GM18907 (cell line): ENCODE data around the gene DIP2A.

ENCODE experiments used
- ATAC-seq: cut with Tn5 transposase; IDR thresholded peaks from one replicate; pipeline ENCODE4 v1.9.1; 2021; ENCODE audit warnings: mild to moderate bottlenecking, moderate library complexity; ENCODE audit not compliant: unreplicated experiment

DIP2A gene

DNA sequence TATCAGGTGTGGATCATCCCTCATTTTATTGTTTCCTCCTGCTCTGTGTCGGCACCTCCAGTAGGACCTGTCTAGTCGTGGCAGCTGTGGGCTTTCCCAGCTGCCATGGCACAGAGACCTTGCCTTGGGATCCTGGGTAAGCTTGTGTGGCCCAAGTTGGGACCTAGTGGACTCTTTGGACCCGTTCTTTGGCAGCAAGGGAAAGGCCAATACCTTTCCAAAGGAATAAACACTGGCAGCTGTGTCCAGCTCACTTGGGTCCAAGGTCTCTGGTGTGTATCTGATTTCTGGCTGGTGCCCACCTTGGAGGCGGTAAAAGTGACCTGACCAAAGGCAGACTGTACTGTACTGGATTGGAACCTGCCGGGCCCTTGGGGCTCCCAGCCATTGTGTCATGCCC lies 21.8 kb downstream of the DIP2A start:
- ATAC-seq: no peak

DNA sequence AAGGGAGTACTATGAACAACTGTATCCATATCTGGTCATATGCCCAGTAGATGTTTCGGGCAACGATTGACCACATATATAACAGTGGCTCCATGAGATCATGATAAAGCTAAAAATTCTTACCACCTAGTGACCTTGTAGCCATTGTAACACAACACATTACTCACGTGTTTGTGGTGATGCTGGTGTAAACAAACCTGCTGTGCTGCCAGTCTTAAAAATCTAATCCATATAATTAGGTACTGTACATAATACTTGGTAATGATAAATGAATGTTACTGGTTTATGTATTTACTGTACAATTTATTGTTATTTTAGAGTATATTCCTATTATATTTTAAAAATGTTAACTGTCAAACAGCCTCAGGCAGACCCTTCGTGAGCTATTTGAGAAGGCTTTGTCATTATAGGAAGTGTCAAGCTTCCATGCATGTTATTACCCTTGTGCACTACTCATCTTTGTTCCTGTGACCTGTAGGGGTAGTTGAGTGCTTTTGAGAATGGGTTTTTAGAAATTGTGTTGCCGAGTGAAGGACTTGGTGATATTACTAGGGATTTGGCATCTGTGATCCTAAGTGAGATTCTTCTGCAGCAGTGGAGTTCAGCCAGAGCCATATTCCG lies 23.6 kb downstream of the DIP2A start:
- ATAC-seq: no peak

DNA sequence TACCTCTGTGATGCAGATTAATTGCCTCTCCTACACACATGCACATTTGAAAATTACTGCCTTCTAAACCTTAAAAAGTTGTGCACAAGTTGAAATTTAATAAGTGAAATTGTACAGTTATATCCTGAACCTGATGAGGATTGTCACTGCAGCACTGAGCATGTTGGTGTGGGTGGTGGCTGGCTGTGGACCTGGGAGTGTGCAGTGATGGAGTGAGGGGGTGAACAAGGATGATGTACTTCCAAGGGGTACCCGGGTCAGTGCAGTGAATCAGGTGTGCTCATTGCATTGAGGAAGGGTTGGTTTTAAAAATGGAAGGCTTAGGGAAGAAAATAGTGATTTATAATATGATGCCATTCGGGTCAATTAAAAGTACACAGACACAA lies 24.1 kb downstream of the DIP2A start:
- ATAC-seq: no peak

GRCh38 chr21:46483300-46484295 lies 24.9 kb downstream of the DIP2A start:
- no peak for ATAC-seq

DNA sequence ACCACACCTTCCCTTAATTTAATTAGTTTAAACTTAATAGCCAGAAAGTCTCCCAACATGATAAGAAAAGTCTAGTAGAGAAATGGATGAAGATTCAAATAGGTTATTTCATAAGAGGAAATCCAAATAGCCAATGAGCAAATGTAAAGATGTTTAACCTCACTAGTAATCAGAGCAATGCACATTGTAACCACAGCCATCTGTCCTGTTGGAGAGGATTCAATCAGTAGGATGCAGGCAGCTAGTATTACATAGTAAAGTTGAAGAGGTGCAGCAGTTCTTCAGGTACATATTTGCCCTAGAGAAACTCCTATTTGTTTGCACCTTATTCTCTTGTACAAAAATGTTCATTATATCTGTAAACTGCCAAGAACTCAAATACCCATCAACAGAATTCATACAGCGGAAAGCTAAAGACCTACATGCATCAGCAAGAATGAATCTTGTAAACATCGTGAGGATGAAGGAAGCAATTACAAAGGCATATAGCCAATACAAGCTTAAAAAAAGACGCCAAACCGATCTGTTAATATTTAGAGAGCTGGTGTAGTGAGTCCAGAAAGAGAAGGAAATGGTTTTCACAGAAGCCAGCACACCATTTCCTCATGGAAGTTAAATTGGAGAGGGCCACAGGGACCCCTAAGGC lies 27.9 kb downstream of the DIP2A start:
- ATAC-seq: no peak

GRCh38 chr21:46489162-46489663 lies 30.5 kb downstream of the DIP2A start:
- ATAC-seq: no peak

- no peak for ATAC-seq
Measured at GRCh38 chr21:46489800-46490199, 31.1 kb downstream of the DIP2A start.

GRCh38 chr21:46491553-46491952 lies 32.9 kb downstream of the DIP2A start:
- ATAC-seq: no peak

- ATAC-seq: no peak
Measured at GRCh38 chr21:46492851-46493250, 34.2 kb downstream of the DIP2A start.

DNA sequence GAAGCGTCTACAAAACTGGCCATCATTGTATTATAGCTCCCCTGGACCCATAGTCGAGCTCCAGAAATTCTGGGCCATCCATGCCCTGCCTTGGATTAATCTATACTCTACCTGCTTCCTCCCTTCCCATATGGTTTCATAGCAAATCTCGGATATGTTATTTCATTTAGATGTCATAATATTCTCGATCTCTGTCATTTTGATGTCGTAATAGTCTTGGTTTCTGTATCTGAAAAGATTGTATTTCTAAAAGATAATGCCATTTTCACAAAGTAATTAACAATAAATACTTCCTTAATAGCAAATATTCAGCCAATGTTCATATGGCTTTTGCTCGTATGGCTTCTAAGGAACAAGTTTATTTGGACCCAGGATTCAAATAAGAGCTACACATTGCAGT lies 35.1 kb downstream of the DIP2A start:
- no peak for ATAC-seq

GRCh38 chr21:46498335-46499050 lies 39.8 kb downstream of the DIP2A start:
- no peak for ATAC-seq

DNA sequence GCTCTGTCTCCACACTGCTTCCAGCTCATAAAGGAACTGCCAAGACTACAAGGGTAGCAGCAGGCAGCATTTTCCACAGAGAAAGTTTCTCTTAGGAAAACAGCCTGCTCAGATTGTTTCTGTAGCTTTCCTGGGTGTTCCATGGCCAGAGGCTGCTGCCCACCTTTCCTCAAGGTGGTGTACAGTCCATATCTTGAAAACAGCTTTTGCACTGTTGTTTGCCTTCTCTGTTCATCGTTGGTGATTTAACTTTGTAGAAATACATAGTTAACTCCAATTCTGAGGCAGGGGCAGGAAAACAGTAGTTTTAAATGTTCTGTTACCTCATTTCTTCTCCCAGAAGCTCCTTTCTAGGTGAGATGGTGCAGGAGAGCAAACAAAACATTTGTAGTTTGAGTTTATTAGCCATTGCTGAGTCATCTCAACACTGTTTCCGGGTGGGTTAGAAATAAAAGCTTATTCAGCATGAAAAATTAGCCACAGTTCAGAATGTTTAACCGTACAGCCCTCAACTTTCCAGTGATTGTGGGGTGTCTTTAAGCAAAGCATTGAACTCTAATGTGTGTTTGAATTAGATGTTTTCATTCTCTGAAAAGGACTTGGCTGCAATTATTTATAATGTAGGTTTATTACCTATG lies 41.7 kb downstream of the DIP2A start:
- no peak for ATAC-seq

DNA sequence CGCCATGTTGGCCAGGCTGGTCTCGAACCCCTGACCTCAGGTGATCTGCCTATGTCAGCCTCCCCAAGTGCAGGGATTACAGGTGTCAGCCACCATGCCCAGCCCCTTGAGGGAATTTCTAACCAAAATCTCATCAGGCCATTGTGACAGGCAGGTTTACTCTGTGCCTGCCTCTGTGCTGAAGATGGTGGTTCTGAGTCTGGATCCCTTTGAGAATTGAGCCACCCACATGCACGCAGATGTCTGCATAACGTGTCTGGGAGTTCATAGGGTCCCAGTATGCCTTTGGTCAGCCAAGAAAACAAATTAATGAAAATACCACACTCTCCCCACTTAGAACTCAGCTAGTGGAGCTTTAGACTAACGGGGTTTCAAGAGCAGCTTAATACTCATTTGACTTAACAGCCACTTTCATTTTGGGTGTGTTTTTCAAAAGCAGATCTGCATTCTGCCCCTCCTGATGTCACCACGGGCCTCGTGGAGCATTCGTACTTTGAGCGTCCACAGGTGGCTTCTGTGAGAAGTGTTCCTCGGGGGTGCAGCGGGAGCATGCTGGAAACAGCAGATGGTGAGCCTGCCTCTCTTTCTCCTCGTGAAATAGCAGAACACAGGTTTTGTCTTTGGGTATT lies 45.3 kb downstream of the DIP2A start:
- no peak for ATAC-seq

DNA sequence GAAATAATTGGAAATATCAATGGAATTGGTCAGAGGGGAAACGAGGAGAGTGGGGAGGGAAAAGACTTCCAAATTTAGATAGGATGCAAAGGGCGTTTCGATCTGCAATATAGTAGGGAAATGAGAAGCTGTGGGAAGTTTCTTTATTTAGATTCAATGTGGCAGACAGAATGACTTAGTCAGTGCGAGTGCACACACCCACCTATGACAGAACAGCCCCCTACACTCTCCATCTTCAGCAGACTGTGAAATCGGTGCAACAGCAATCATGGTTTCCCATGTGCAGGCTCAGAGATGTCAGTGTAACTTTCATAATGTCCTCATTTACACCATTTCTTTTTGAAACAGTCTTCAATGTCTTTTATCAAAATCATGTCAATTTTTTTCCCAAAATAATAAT lies 46.0 kb downstream of the DIP2A start:
- ATAC-seq: no peak

DNA sequence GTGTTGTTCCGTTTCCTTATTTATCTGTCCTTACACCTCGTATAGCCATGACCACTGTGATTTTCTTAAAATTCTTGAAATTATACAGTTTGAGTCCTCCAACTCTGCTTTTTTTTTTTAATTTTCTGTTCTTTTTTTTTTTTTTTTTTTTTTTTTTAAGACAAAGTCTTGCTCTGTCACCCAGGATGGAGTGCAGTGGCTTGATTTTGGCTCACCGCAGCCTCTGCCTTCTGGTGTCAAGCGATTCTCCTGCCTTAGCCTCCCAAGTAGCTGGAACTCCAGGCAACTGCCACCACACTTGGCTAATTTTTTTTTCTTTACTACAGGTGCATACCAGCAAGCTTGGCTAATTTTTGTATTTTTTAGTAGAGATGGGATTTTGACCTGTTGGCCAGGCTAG lies 48.9 kb downstream of the DIP2A start:
- ATAC-seq: no peak

DNA sequence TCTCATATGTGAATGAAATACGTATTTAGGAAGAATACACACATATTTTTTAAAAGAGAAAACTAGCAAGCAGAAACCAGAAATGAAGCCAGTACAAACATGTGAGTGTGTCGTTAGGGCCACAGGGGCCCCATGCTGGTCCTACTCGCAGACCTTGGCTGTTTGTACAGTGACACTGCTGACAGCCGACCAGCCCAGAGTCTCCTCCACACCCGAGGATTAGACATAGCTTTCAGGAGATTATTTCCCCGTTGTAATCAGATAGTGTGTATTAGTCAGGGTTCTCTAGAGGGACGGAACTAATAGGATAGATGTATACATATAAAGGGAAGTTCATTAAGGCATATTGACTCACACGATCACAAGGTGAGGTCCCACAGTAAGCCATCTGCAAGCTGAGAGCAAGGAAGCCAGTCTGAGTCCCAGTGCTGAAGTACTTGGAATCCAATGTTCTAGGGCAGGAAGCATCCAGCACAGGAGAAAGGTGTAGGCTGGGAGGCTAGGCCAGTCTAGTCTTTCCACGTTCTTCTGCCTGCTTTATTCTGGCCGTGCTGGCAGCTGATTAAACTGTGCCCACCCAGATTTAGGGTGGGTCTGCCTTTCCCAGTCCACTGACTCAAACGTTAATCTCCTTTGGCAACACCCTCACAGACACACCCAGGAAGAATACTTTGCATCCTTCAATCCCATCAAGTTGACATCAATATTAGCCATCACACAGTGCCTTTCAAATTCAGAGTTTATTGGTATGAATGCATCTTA lies 51.2 kb downstream of the DIP2A start:
- ATAC-seq: no peak

- no peak for ATAC-seq
Measured at GRCh38 chr21:46515109-46515508, 56.4 kb downstream of the DIP2A start.

GRCh38 chr21:46516068-46516467 lies 57.4 kb downstream of the DIP2A start:
- no peak for ATAC-seq

DNA sequence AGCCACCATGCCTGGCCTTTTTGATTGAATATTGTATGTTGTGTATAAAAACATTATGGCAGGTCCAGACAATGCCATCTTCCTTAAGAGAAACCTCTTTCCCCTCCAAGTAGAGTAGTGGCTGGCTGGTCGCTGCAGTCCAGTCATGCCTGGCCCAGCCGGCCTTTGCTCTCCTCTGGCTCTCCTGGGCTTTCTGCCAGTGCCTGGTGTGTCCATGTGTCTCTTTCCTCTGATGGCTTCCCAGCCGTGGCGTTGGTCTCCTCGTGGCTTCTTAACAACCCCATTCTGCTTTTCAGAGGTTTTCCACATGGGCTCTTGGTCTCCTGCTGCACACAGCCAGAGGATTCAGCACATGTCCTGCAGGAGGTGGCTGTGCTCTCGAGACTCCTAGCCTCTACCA lies 58.7 kb downstream of the DIP2A start:
- ATAC-seq: no peak
